ENCODE data around the gene SPATA31D3. TPM values are rescaled to one million over a fixed set of nuclear protein-coding genes. Genes with fewer than 3 reads are reported as not detected.
"Not testable (repeated sequence)": the region's sequence is repeated elsewhere in the genome, so short reads cannot be mapped to it uniquely, and the experiment has no call there.

Gene SPATA31D3
- total RNA-seq, 2 experiments from 2014 or later = not detected

DNA sequence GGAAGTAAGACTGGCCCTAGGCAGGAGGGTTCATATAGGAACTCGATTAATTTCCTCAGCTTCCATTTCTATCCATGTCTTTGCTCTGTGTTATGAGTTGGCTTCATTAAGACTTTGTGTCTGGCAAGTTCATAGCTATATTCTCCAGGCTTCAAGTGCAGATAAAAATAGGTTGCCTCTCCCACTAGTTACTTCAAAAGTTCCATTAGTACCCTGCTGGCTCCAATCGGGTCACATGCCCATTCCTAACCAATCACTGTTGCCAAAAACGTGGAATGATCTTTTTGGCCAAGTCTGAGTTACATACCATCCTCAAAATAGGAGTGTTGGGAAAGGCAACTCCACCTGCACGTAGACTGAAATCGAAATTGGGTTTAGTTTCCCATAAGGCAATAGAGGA is 31.5 kb downstream of the SPATA31D3 start:
- POLR2A ChIA-PET = no interaction called here
- CTCF ChIA-PET = no interaction called here

- CTCF ChIA-PET = no interaction called here
- POLR2A ChIA-PET = no interaction called here
Observed at GRCh38 chr9:81976351-81976750, 33.1 kb downstream of the SPATA31D3 start.

DNA sequence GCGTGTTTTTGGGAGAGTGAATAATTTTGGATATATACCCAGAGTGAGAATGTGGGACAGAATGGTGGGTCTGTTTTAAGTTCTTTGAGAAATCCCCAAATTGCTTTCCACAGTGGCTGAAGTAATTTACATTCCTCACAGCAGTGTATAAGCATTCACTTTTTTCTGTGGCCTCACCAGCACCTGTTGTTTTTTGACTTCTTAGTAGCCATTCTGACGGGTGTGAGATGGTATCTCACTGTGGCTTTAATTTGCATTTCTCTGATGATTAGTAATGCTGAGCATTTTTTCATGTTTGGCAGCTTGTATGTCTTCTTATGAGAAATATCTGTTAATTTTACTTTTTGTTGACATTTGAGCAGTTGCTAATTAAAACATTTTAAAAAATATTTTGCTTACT is 35.9 kb downstream of the SPATA31D3 start:
- POLR2A ChIA-PET = no interaction called here
- CTCF ChIA-PET = no interaction called here

GRCh38 chr9:81980568-81980967 is 37.3 kb downstream of the SPATA31D3 start:
- POLR2A ChIA-PET = no interaction called here
- CTCF ChIA-PET = no interaction called here

DNA sequence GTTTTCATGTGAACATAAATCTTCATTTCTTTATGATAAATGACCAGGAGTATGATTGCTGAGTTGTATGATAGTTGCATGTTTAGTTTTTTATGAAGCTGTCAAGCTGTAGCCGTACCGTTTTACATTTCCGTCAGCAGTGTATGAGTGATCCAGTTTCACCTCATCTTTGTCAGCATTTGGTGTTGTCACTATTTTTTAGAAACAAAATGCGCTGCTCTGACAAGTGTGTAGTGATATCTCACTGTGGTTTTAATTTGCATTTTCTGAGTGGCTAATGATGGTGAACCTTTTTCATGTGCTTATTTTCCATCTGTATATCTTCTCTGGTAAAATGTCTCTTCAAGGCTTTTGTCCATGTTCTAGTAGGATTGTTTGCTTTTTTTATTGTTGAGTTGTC is 38.6 kb downstream of the SPATA31D3 start:
- ChIA-PET CTCF (no interaction called here), POLR2A (no interaction called here)

GRCh38 chr9:81984928-81985327 is 41.6 kb downstream of the SPATA31D3 start:
- ChIA-PET CTCF (no interaction called here), POLR2A (no interaction called here)

DNA sequence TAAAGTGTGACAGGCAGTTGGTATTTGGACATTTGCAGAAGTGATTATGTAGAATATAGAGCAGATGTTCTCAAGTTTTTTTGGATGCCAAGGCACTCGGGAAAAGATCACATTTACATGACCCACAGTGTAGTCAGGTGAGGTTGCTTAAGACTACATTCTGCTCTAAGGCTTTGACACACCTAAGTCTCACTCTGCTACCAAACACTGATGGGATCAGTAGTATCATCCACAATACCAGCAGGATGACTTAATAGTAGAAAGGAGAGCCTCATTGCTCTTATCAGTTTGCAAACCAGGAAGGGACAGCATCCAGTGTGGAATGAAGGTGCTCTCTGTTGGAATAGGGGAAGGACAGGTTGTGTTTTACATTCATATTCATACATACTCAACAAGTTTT is 42.8 kb downstream of the SPATA31D3 start:
- POLR2A ChIA-PET = no interaction called here
- CTCF ChIA-PET = no interaction called here

DNA sequence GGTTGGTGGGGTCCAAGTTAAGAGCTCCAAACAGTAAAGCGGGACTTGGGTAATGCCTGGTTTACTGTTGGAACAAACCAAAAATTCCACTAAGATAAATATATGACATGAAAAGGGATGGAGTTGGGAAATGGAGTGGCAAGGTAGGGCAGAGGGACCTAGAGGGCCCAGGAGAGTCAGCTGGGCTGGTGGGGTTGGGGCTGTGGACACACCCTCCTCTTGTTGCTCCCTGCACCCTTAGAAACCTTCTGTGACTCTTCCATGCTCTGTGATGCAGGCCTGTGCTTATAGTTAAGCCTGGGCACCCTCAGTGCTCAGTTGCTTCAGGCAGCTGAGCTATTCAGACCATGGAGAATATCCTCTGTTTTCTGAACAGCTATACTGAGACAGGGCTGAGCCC is 45.2 kb downstream of the SPATA31D3 start, which contains the start of gene SPATA31D1:
TSS of gene SPATA31D1 (plus strand) at position 301 of the 400 bp plus-strand sequence. CDS start at position 348, 47 bp downstream.
- POLR2A ChIA-PET, CTCF ChIA-PET: not testable (repeated sequence)

- ChIA-PET CTCF (no interaction called here), POLR2A (no interaction called here)
Observed at GRCh38 chr9:81989700-81990099, 46.4 kb downstream of the SPATA31D3 start.

- POLR2A ChIA-PET = no interaction called here
- CTCF ChIA-PET = no interaction called here
Observed at GRCh38 chr9:81993656-81994055, 50.4 kb downstream of the SPATA31D3 start.

Other genes starting within 250 kb of the SPATA31D3 start
- not detected for gene SPATA31D4, start 15.1 kb upstream of the SPATA31D3 start, total RNA-seq
- gene SPATA31D1, start 45.3 kb downstream of the SPATA31D3 start, total RNA-seq = not detected